Measurements from ENCODE around the gene SMARCC1. TPM values are rescaled to one million over a fixed set of nuclear protein-coding genes. Genes with fewer than 3 reads are reported as not detected.

Gene SMARCC1
- total RNA-seq, 1 donor from 2014 or later, result 146 TPM

- Mint-ChIP-seq H3K36me3 (ENCODE audit: low read depth, unreplicated experiment) (peaks cover 7% of the 10 kb centered on the region), H3K4me1 (ENCODE audit: low read depth, unreplicated experiment) (peaks cover 6% of the 10 kb centered on the region), H3K4me3 (ENCODE audit: unreplicated experiment) (peak overlapping the region; percentile 94), H3K27me3 (ENCODE audit: low read depth, unreplicated experiment) (no peaks in the 10 kb centered on the region), H3K27ac (ENCODE audit: unreplicated experiment) (peak overlapping the region; percentile 78), H3K9me3 (ENCODE audit: unreplicated experiment) (no peaks in the 10 kb centered on the region)
- Histone ChIP-seq H3K36me3 (ENCODE audit: insufficient read depth, low read length) (peaks cover 18% of the 10 kb centered on the region), H3K9me3 (ENCODE audit: insufficient read depth, low read depth, low read length) (no peaks in the 10 kb centered on the region), H3K27ac (ENCODE audit: low read depth, low read length) (peak overlapping the region; percentile 80), H3K27me3 (ENCODE audit: insufficient read depth, low read length) (no peaks in the 10 kb centered on the region), H3K79me2 (ENCODE audit: insufficient read depth, low read length) (peaks cover 39% of the 10 kb centered on the region), H3K4me1 (ENCODE audit: insufficient read depth, low read length) (peaks cover 11% of the 10 kb centered on the region), H3K4me2 (ENCODE audit: low read length) (peak overlapping the region; percentile 97), H3K4me3 (ENCODE audit: insufficient read depth, low read depth, low read length) (peak overlapping the region; percentile 96), H4K20me1 (ENCODE audit: insufficient read depth, low read length) (peaks cover 23% of the 10 kb centered on the region), H2AFZ (ENCODE audit: low read depth, low read length) (peak overlapping the region; percentile 94), H3K9ac (ENCODE audit: low read length) (peak overlapping the region; percentile 98)
- TF ChIP-seq, protein P1, sequence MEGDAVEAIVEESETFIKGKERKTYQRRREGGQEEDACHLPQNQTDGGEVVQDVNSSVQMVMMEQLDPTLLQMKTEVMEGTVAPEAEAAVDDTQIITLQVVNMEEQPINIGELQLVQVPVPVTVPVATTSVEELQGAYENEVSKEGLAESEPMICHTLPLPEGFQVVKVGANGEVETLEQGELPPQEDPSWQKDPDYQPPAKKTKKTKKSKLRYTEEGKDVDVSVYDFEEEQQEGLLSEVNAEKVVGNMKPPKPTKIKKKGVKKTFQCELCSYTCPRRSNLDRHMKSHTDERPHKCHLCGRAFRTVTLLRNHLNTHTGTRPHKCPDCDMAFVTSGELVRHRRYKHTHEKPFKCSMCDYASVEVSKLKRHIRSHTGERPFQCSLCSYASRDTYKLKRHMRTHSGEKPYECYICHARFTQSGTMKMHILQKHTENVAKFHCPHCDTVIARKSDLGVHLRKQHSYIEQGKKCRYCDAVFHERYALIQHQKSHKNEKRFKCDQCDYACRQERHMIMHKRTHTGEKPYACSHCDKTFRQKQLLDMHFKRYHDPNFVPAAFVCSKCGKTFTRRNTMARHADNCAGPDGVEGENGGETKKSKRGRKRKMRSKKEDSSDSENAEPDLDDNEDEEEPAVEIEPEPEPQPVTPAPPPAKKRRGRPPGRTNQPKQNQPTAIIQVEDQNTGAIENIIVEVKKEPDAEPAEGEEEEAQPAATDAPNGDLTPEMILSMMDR (IDR thresholded peaks at IDR 0.05; ENCODE audit: insufficient read depth, low read depth, low read length), result peak; percentile 45
- TF ChIP-seq EZH2 (IDR thresholded peaks at IDR 0.05; ENCODE audit: insufficient read depth, low read length), result no peak
- no peak for FAIRE-seq
- peak; percentile 65 for DNase-seq (ENCODE audit: low read depth)
These were observed 43.1 kb upstream of the SMARCC1 start for GRCh38 chr3:47824541-47825473.

GRCh38 chr3:47817609-47818008 is 35.9 kb upstream of the SMARCC1 start:
- Histone ChIP-seq H3K9me3 (ENCODE audit: insufficient read depth, low read depth, low read length) (no peaks in the 10 kb centered on the region), H3K27me3 (ENCODE audit: insufficient read depth, low read length) (no peaks in the 10 kb centered on the region), H4K20me1 (ENCODE audit: insufficient read depth, low read length) (peaks cover 4% of the 10 kb centered on the region), H3K79me2 (ENCODE audit: insufficient read depth, low read length) (no peaks in the 10 kb centered on the region), H3K4me1 (ENCODE audit: insufficient read depth, low read length) (no peaks in the 10 kb centered on the region), H3K9ac (ENCODE audit: low read length) (no peak overlapping the region), H3K4me2 (ENCODE audit: low read length) (no peak overlapping the region), H3K27ac (ENCODE audit: low read depth, low read length) (no peak overlapping the region), H3K36me3 (ENCODE audit: insufficient read depth, low read length) (peaks cover 12% of the 10 kb centered on the region), H3K4me3 (ENCODE audit: insufficient read depth, low read depth, low read length) (no peak overlapping the region), H2AFZ (ENCODE audit: low read depth, low read length) (no peak overlapping the region)
- Mint-ChIP-seq H3K36me3 (ENCODE audit: low read depth, unreplicated experiment) (peaks cover 20% of the 10 kb centered on the region), H3K9me3 (ENCODE audit: unreplicated experiment) (no peaks in the 10 kb centered on the region), H3K27ac (ENCODE audit: unreplicated experiment) (no peak overlapping the region), H3K4me1 (ENCODE audit: low read depth, unreplicated experiment) (no peaks in the 10 kb centered on the region), H3K4me3 (ENCODE audit: unreplicated experiment) (no peak overlapping the region), H3K27me3 (ENCODE audit: low read depth, unreplicated experiment) (no peaks in the 10 kb centered on the region)
- FAIRE-seq, result no peak
- TF ChIP-seq, protein P1 (IDR thresholded peaks at IDR 0.05; ENCODE audit: insufficient read depth, low read depth, low read length), result no peak
- no peak for TF ChIP-seq EZH2 (IDR thresholded peaks at IDR 0.05; ENCODE audit: insufficient read depth, low read length)
- no peak for DNase-seq (ENCODE audit: low read depth)
